ENCODE results near the gene MOB3C.

MOB3C gene

DNA sequence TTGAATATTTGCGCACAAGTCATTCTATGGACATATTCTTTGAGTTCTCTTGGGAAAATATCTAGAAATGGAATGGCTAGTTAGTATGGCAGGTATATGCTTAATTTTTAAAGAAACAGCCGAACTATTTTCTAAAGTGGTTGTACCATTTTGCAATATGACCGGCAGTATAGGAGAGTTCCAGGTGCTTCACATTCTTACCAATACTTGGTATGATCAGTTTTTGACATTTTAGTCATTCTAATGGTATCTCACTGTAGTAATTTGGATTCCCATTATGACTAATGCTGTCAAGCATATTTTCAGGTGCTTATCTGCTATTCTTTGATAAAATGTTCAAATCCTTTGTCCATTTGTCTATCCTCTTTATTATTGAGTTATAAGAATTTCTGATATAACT lies 31.0 kb upstream of the MOB3C start:
- DNase-seq (ENCODE audit: low read depth in 2 of 2): no peak
- H3K4me3 ChIP-seq (replicated peaks in 1 of 2; ENCODE audit: low read depth in 2 of 2, low read length in 2 of 2): no peak overlapping the region
- TF ChIP-seq, protein P1, sequence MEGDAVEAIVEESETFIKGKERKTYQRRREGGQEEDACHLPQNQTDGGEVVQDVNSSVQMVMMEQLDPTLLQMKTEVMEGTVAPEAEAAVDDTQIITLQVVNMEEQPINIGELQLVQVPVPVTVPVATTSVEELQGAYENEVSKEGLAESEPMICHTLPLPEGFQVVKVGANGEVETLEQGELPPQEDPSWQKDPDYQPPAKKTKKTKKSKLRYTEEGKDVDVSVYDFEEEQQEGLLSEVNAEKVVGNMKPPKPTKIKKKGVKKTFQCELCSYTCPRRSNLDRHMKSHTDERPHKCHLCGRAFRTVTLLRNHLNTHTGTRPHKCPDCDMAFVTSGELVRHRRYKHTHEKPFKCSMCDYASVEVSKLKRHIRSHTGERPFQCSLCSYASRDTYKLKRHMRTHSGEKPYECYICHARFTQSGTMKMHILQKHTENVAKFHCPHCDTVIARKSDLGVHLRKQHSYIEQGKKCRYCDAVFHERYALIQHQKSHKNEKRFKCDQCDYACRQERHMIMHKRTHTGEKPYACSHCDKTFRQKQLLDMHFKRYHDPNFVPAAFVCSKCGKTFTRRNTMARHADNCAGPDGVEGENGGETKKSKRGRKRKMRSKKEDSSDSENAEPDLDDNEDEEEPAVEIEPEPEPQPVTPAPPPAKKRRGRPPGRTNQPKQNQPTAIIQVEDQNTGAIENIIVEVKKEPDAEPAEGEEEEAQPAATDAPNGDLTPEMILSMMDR (IDR thresholded peaks at IDR 0.05; ENCODE audit: low read depth, low read length): no peak

- TF ChIP-seq, protein P1 (IDR thresholded peaks at IDR 0.05; ENCODE audit: low read depth, low read length): no peak
- H3K4me3 ChIP-seq (replicated peaks in 1 of 2; ENCODE audit: low read depth in 2 of 2, low read length in 2 of 2): no peak overlapping the region
- no peak for DNase-seq (ENCODE audit: low read depth in 2 of 2)
Measured at GRCh38 chr1:46646844-46647243, 30.2 kb upstream of the MOB3C start.

GRCh38 chr1:46646331-46646730 lies 29.7 kb upstream of the MOB3C start:
- TF ChIP-seq, protein P1 (IDR thresholded peaks at IDR 0.05; ENCODE audit: low read depth, low read length): no peak
- no peak overlapping the region for H3K4me3 ChIP-seq (replicated peaks in 1 of 2; ENCODE audit: low read depth in 2 of 2, low read length in 2 of 2)
- DNase-seq (ENCODE audit: low read depth in 2 of 2): no peak

DNA sequence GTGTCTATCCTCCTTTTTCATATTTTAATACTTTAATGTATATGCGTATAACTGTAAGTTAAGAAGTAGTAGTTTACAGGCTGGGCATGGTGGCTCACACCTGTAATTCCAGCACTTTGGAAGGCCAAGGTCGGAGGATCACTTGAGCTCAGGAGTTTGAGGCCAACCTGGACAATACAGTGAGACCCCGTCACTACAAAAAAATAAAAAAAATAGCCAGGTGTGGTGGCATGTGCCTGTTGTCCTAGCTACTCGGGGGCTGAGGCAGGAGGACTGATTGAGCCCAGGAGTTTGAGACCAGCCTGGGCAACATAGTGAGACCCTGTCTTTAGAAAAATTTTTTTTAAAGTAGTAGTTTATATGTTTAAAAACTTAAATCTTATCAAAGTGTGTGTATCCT lies 29.2 kb upstream of the MOB3C start:
- no peak overlapping the region for H3K4me3 ChIP-seq (replicated peaks in 1 of 2; ENCODE audit: low read depth in 2 of 2, low read length in 2 of 2)
- no peak for DNase-seq (ENCODE audit: low read depth in 2 of 2)
- TF ChIP-seq, protein P1 (IDR thresholded peaks at IDR 0.05; ENCODE audit: low read depth, low read length): no peak

DNA sequence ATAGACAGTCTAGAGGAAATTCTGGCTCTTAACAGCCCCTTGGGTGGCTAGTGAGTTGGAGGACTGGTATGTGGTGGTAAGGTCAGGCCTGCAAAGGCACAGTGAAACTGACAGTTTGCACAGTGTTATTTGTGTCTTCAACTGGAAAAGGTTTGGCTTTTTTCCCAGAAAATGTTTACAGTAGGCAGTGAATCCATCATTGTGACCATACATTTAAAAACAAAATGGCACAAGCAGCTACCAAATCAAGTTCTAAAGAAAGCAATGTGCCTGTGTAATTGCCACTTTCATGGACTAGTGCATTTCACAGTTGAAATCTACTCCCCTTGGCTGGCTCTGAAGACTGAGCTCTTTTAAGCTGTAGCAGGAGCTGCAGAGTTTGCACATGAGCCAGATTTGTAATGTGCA lies 26.8 kb upstream of the MOB3C start:
- no peak overlapping the region for H3K4me3 ChIP-seq (replicated peaks in 1 of 2; ENCODE audit: low read depth in 2 of 2, low read length in 2 of 2)
- peak; percentile 80 to 83 for DNase-seq (ENCODE audit: low read depth in 2 of 2)
- TF ChIP-seq, protein P1 (IDR thresholded peaks at IDR 0.05; ENCODE audit: low read depth, low read length): no peak

DNA sequence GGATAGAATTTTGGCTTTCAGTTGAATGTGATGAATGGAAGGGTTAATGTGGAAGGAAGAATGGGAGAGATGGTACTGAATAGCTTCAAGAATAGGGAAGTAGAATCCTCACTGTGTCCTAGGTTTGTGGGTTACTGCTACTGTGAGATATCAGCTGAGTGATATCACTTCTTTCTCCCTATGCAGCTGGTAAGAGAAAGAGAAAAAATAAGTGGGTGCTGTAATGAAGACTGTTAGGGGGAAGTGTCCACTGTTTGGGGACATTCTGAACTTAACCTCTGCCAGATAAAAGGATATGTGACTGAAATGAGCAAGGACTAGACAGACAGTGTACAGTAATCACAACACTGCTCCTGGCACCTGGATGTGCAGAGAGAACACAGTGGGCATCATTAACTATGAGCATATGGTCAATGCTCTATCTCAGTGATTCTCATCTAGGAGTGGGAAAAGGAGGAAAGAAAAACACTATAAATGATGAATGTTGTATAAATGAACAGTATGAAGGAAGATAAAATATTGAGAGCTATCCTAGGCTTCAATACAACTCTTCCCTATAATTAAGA lies 25.6 kb upstream of the MOB3C start:
- no peak for DNase-seq (ENCODE audit: low read depth in 2 of 2)
- TF ChIP-seq, protein P1 (IDR thresholded peaks at IDR 0.05; ENCODE audit: low read depth, low read length): no peak
- no peak overlapping the region for H3K4me3 ChIP-seq (replicated peaks in 1 of 2; ENCODE audit: low read depth in 2 of 2, low read length in 2 of 2)

GRCh38 chr1:46639547-46639946 lies 22.9 kb upstream of the MOB3C start:
- TF ChIP-seq, protein P1 (IDR thresholded peaks at IDR 0.05; ENCODE audit: low read depth, low read length): no peak
- no peak for DNase-seq (ENCODE audit: low read depth in 2 of 2)

More at GRCh38 chr1:46639547-46639946, 22.9 kb upstream of the MOB3C start:
- H3K4me3 ChIP-seq (replicated peaks in 1 of 2; ENCODE audit: low read depth in 2 of 2, low read length in 2 of 2): no peak overlapping the region

Data from cardiac fibroblast (primary cell).